Measurements from ENCODE around the gene PHOX2A. TPM values are rescaled to one million over a fixed set of nuclear protein-coding genes. Genes with fewer than 3 reads are reported as not detected.

PHOX2A gene
- total RNA-seq, 1 experiment from 2014 or later = not detected

DNA sequence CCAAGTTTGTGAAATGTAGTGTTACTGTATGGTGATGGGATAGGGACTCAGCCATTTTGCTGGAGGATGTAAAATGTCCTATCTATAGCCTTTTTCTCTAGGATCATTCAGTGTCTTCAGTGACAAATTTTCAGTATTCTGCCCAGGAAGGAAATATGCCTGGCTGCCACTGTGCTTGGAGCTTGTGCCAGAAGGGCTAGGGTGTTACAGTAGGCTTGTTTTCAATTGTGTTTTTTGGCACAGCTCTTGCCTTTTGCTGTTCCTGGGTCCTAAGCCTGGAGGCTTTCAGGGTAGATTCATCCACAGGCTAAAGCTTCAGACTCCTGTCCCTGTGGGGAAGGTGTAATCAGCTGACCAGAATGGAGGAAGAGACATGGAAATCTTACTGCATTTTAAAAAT lies 22.0 kb upstream of the PHOX2A start:
- no peaks in the 10 kb centered on the region for H3K27me3 ChIP-seq (replicated peaks; ENCODE audit: control insufficient read depth, insufficient read depth, low read length)
- ChIA-PET CTCF (interaction anchor here (1.5 kb wide), 1 partner anchor 165 kb away, joined by 4 read pairs; no protein-coding TSS in a partner anchor), POLR2A (no interaction called here)
- H3K4me3 ChIP-seq (ENCODE audit: low read depth, low read length) = no peak overlapping the region
- Mint-ChIP-seq H3K27me3 (ENCODE audit: insufficient read depth, unreplicated experiment) (peaks cover 15% of the 10 kb centered on the region), H3K36me3 (ENCODE audit: insufficient read depth, unreplicated experiment) (no peaks in the 10 kb centered on the region), H3K9me3 (ENCODE audit: unreplicated experiment) (no peaks in the 10 kb centered on the region), H3K4me1 (ENCODE audit: low read depth, unreplicated experiment) (no peaks in the 10 kb centered on the region), H3K4me3 (ENCODE audit: unreplicated experiment) (no peak overlapping the region), H3K27ac (ENCODE audit: unreplicated experiment) (no peak overlapping the region)
- H3K4me1 ChIP-seq = 0 out of 2 replicates have a peak, but pooled peaks cover 3% of the 10 kb centered on the region
- no peaks in the 10 kb centered on the region for H3K9me3 ChIP-seq
- H3K36me3 ChIP-seq (ENCODE audit: control insufficient read depth, insufficient read depth, low read length) = no peaks in the 10 kb centered on the region
- intact Hi-C loops (cut with micrococcal nuclease; ENCODE audit: unreplicated experiment) = no loop called here
- no peak for DNase-seq
- BruUV-seq (replicated peaks) = no TSS peak
- no peak for TF ChIP-seq CTCF (IDR thresholded peaks at IDR 0.05; ENCODE audit: insufficient read depth in 1 of 2, low read depth in 1 of 2, low read length in 1 of 2, severe bottlenecking in 1 of 2, unreplicated experiment in 1 of 2)

DNA sequence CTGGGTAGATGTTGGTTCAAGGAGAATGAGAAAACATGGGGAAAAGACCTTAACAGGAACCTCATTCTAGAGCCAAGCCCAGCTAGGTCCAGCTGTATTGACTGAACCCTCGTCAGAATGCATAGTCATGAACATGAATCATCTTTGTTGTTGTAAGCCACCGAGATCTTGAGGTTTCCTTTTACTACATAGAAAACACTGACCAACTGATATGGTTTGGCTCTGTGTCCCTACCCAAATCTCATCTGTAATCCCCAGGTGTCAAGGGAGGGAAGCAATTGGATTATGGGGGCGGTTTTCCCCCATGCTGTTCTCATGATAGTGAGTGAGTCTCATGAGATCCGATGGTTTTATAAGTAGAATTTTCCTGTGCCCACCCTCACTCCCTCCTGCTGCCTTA lies 19.4 kb upstream of the PHOX2A start:
- H3K4me3 Mint-ChIP-seq (ENCODE audit: unreplicated experiment) = no peak overlapping the region
- no peaks in the 10 kb centered on the region for H3K4me1 Mint-ChIP-seq (ENCODE audit: low read depth, unreplicated experiment)
- H3K27me3 Mint-ChIP-seq (ENCODE audit: insufficient read depth, unreplicated experiment) = peaks cover 11% of the 10 kb centered on the region
- H3K9me3 ChIP-seq = no peaks in the 10 kb centered on the region
- intact Hi-C loops (cut with micrococcal nuclease; ENCODE audit: unreplicated experiment) = no loop called here
- no peaks in the 10 kb centered on the region for H3K27me3 ChIP-seq (replicated peaks; ENCODE audit: control insufficient read depth, insufficient read depth, low read length)
- no peak overlapping the region for H3K27ac Mint-ChIP-seq (ENCODE audit: unreplicated experiment)
- DNase-seq = no peak
- POLR2A ChIA-PET = no interaction called here
- no peak overlapping the region for H3K4me3 ChIP-seq (ENCODE audit: low read depth, low read length)
- BruUV-seq (replicated peaks) = no TSS peak
- 0 out of 2 replicates have a peak, but pooled peaks cover 3% of the 10 kb centered on the region for H3K4me1 ChIP-seq
- no peaks in the 10 kb centered on the region for H3K36me3 ChIP-seq (ENCODE audit: control insufficient read depth, insufficient read depth, low read length)
- no peaks in the 10 kb centered on the region for H3K36me3 Mint-ChIP-seq (ENCODE audit: insufficient read depth, unreplicated experiment)
- H3K9me3 Mint-ChIP-seq (ENCODE audit: unreplicated experiment) = no peaks in the 10 kb centered on the region
- no peak for TF ChIP-seq CTCF (IDR thresholded peaks at IDR 0.05; ENCODE audit: insufficient read depth in 1 of 2, low read depth in 1 of 2, low read length in 1 of 2, severe bottlenecking in 1 of 2, unreplicated experiment in 1 of 2)
- CTCF ChIA-PET = interaction anchor here (0.5 kb wide), 1 partner anchor 184 kb away, joined by 4 read pairs; no protein-coding TSS in a partner anchor

GRCh38 chr11:72260574-72260973 lies 16.6 kb upstream of the PHOX2A start:
- Histone ChIP-seq H3K27me3 (replicated peaks; ENCODE audit: control insufficient read depth, insufficient read depth, low read length) (no peaks in the 10 kb centered on the region), H3K36me3 (ENCODE audit: control insufficient read depth, insufficient read depth, low read length) (no peaks in the 10 kb centered on the region), H3K4me3 (ENCODE audit: low read depth, low read length) (no peak overlapping the region), H3K4me1 (no peaks in the 10 kb centered on the region), H3K9me3 (no peaks in the 10 kb centered on the region)
- no peak overlapping the region for H3K4me3 Mint-ChIP-seq (ENCODE audit: unreplicated experiment)
- DNase-seq = no peak
- no peaks in the 10 kb centered on the region for H3K36me3 Mint-ChIP-seq (ENCODE audit: insufficient read depth, unreplicated experiment)
- no TSS peak for BruUV-seq (replicated peaks)
- intact Hi-C loops (cut with micrococcal nuclease; ENCODE audit: unreplicated experiment) = no loop called here
- no peaks in the 10 kb centered on the region for H3K4me1 Mint-ChIP-seq (ENCODE audit: low read depth, unreplicated experiment)
- TF ChIP-seq CTCF (IDR thresholded peaks at IDR 0.05; ENCODE audit: insufficient read depth in 1 of 2, low read depth in 1 of 2, low read length in 1 of 2, severe bottlenecking in 1 of 2, unreplicated experiment in 1 of 2) = no peak
- no peaks in the 10 kb centered on the region for H3K9me3 Mint-ChIP-seq (ENCODE audit: unreplicated experiment)
- ChIA-PET POLR2A (no interaction called here), CTCF (no interaction called here)
- H3K27ac Mint-ChIP-seq (ENCODE audit: unreplicated experiment) = no peak overlapping the region
- H3K27me3 Mint-ChIP-seq (ENCODE audit: insufficient read depth, unreplicated experiment) = peaks cover 9% of the 10 kb centered on the region

Data from Caco-2 (cell line).